HEK293T (cell line): Measurements from ENCODE around the gene ACOT7.

ENCODE experiments used
- CTCF ChIA-PET: fragments of 350-600 bp; formaldehyde crosslinking; extraction: SDS; loops from one replicate; lab custom pipeline; 2021; ENCODE audit warnings: antibody characterized with exemption, inconsistent platforms; lab: Yijun Ruan, JAX
- POLR2A ChIA-PET: fragments of 350-600 bp; formaldehyde crosslinking; extraction: SDS; loops from one replicate; lab custom pipeline; 2020; ENCODE audit warnings: antibody characterized with exemption, inconsistent platforms; lab: Yijun Ruan, JAX
- DNase-seq: peaks from one replicate; pipeline ENCODE4 v3.0.0; 2012; ENCODE audit warnings: mixed read lengths; ENCODE audit errors: extremely low spot score
- ARNT ChIP-seq: fragments of 450-650 bp; IDR thresholded peaks from 2 replicates; pipeline ENCODE4 v1.6.1; 2017; ENCODE audit warnings: mild to moderate bottlenecking
- BHLHE40 ChIP-seq: fragments of 450-650 bp; IDR thresholded peaks from 2 replicates; pipeline ENCODE4 v1.6.1; 2016; ENCODE audit warnings: mild to moderate bottlenecking, moderate library complexity, borderline replicate concordance
- CTBP1 ChIP-seq: fragments of 450-650 bp; IDR thresholded peaks from 2 replicates; pipeline ENCODE4 v1.6.1; 2016; ENCODE audit warnings: borderline replicate concordance
- ELF4 ChIP-seq: fragments of 450-650 bp; IDR thresholded peaks from 2 replicates; pipeline ENCODE4 v1.6.1; 2017; ENCODE audit warnings: antibody characterized with exemption
- FOXA1 ChIP-seq: fragments of 450-650 bp; IDR thresholded peaks from 2 replicates; pipeline ENCODE4 v1.6.1; 2016; ENCODE audit warnings: mild to moderate bottlenecking
- FOXK2 ChIP-seq: fragments of 450-650 bp; IDR thresholded peaks from 2 replicates; pipeline ENCODE4 v1.6.1; 2016; ENCODE audit warnings: mild to moderate bottlenecking
- FOXM1 ChIP-seq: fragments of 450-650 bp; IDR thresholded peaks from 2 replicates; pipeline ENCODE4 v1.6.1; 2017; ENCODE audit warnings: mild to moderate bottlenecking, borderline replicate concordance
- HDGF ChIP-seq: fragments of 450-650 bp; IDR thresholded peaks from 2 replicates; pipeline ENCODE4 v1.6.1; 2017; ENCODE audit warnings: antibody characterized with exemption, borderline replicate concordance
- L3MBTL2 ChIP-seq: fragments of 450-650 bp; conservative IDR thresholded peaks from 2 replicates; pipeline ENCODE4 v1.6.1; 2016; ENCODE audit warnings: mild to moderate bottlenecking
- LEF1 ChIP-seq: fragments of 450-650 bp; IDR thresholded peaks from 2 replicates; pipeline ENCODE4 v1.6.1; 2017; ENCODE audit warnings: mild to moderate bottlenecking, borderline replicate concordance
- NFRKB ChIP-seq: fragments of 450-650 bp; IDR thresholded peaks from 2 replicates; pipeline ENCODE4 v1.6.1; 2016; ENCODE audit warnings: mild to moderate bottlenecking, moderate library complexity
- SP1 ChIP-seq: fragments of 450-650 bp; IDR thresholded peaks from 2 replicates; pipeline ENCODE4 v1.6.1; 2017
- SUZ12 ChIP-seq: fragments of 450-650 bp; IDR thresholded peaks from 2 replicates; pipeline ENCODE4 v1.6.1; 2016; ENCODE audit warnings: mild to moderate bottlenecking
- TARDBP ChIP-seq: fragments of 450-650 bp; IDR thresholded peaks from 2 replicates; pipeline ENCODE4 v1.6.1; 2016
- ZNF384 ChIP-seq: fragments of 450-650 bp; IDR thresholded peaks from 2 replicates; pipeline ENCODE4 v1.6.1; 2016
- TF ChIP-seq, protein P1 (sequence below): fragments of 450-650 bp; IDR thresholded peaks from 2 replicates; pipeline ENCODE4 v1.6.1; 2016

ACOT7 gene

DNA sequence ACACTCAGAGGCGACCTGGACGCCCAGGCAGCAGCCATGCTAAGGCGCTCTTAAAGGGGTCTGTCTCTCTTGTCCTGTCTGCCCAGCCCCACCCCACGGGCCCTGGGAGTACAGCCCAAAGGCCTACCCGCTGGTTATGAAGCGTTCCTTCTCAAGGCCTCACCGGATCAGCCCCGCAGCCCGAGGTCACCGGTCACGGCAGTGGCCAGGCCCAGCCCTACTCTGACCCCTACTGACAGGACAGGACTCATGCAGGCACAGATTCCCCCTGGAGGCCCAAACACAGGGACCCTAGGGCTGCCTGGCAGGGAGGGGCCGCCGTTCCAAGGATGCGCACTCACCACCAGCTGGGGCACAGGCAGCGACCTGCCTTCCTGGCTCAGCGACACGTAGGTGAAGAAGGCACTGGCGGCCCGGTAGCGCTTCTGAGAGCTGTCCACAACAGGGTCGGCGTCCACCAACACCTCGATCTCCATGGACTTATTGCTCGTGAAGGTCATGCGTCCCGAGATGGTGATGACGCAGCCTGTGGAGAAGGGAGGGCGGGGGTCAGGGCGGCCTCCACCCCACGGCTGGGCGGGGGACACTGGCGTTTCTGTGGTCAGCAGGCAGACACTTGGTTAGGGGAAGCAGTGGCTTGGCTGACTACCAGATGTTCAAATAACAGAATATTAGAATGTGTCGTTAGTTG is 112.7 kb downstream of the ACOT7 start:
- TF ChIP-seq FOXM1 (no peak), LEF1 (no peak), ZNF384 (no peak), SP1 (no peak), BHLHE40 (no peak), FOXA1 (no peak), SUZ12 (no peak), ELF4 (no peak), FOXK2 (no peak), NFRKB (no peak), HDGF (no peak), L3MBTL2 (no peak), ARNT (no peak), TARDBP (no peak)
- TF ChIP-seq, protein P1, sequence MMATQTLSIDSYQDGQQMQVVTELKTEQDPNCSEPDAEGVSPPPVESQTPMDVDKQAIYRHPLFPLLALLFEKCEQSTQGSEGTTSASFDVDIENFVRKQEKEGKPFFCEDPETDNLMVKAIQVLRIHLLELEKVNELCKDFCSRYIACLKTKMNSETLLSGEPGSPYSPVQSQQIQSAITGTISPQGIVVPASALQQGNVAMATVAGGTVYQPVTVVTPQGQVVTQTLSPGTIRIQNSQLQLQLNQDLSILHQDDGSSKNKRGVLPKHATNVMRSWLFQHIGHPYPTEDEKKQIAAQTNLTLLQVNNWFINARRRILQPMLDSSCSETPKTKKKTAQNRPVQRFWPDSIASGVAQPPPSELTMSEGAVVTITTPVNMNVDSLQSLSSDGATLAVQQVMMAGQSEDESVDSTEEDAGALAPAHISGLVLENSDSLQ = no peak
- no peak for DNase-seq
- ChIA-PET CTCF (interaction anchor here (2.0 kb wide), 1 partner anchor 34 kb away, joined by 12 read pairs; no protein-coding TSS in a partner anchor), POLR2A (no interaction called here)

DNA sequence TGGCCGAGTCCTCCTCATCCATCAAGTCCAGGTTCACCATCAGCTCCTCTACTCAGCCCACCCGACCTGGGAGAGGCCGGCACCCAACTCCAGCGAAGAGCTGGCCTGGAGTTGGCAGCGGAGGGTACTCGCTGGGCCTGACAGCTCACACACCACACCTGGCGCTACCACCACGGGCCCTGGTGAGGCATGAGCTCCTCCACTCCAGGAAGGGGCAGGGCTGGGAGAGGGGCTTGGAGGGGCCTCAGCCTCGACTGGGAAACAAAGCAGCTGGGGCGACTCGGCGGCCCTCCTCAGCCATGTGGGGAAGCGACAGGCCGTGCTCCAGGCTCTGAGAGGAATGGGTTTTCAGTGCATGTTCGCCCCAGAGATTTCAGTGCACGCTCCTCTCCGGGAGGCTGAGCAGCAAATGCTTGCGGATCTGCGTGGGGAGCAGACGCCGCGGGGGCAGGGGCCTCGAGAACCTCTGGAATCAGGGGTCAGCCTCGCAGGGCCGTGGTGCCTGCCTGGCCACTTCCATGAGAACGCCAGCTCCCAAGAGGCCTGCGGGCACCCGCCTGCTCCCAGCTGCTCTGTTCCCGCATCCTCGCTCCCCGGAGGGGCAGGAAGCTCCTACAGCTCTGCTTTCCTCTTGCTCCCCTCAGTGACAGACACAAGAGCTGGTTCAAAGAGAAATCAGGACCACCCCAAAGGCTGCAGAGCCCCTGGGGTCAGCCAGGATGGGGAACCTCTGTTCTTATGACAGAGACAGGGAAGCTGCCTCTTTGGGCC is 113.8 kb downstream of the ACOT7 start:
- no peak for DNase-seq
- no peak for TF ChIP-seq ARNT
- ChIA-PET POLR2A (no interaction called here), CTCF (interaction anchor here (1.2 kb wide), 1 partner anchor 33 kb away, joined by 6 read pairs; no protein-coding TSS in a partner anchor)

DNA sequence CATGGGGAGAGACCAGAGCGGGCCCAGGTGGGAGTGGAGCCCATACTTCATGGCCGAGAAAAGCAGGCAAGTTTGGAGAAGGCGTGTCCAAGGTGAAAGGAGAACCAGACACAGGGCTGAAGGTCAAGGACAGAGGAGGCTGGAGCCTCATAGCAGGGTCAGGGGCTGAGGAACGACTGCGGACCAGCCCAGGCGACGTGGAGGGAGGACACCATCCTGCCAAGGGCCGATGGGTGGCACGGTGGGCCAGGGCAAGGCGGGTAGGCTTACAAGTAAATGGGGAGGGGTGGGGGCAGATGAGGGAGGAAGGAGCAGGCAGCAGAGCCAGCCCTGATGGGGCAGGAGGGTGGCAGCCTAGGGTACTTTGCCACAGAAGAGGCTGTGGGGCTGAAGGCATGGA is 114.5 kb downstream of the ACOT7 start:
- ChIA-PET POLR2A (no interaction called here), CTCF (interaction anchor here (1.2 kb wide), 1 partner anchor 32 kb away, joined by 6 read pairs; no protein-coding TSS in a partner anchor)
- TF ChIP-seq ARNT (no peak), ELF4 (no peak), FOXM1 (no peak), CTBP1 (no peak), FOXK2 (no peak), FOXA1 (no peak), SP1 (no peak), L3MBTL2 (no peak), SUZ12 (no peak), BHLHE40 (no peak), TARDBP (no peak), NFRKB (no peak), HDGF (no peak), LEF1 (no peak), ZNF384 (no peak)
- TF ChIP-seq, protein P1 = no peak
- no peak for DNase-seq

DNA sequence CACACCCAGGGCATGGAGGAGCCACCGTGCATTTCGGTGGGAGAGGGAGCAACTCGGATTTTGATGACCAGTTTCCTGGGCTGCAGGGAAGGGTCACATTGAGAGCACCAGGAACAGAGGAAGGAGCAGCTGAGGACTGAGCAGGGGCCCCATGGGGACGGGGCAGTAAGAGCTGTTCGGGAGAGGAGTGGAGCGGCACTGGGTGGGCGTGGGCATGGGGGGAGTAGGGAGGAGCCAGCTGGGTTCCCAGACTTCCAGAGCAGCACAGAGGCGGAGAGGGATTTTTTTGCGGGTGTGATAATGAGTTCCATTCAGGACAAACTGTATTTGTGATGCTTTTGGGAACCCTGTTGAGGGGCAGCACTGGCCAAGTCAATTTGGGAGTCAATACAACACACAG is 115.3 kb downstream of the ACOT7 start:
- no peak for TF ChIP-seq ELF4
- TF ChIP-seq L3MBTL2 = no peak
- TF ChIP-seq LEF1 = no peak
- no peak for TF ChIP-seq FOXM1
- TF ChIP-seq SP1 = no peak
- TF ChIP-seq SUZ12 = no peak
- TF ChIP-seq ZNF384 = no peak
- no peak for TF ChIP-seq NFRKB
- TF ChIP-seq CTBP1 = no peak
- TF ChIP-seq TARDBP = no peak
- no peak for TF ChIP-seq HDGF
- TF ChIP-seq FOXK2 = no peak
- TF ChIP-seq, protein P1 = no peak
- TF ChIP-seq ARNT = no peak
- no peak for TF ChIP-seq FOXA1
- POLR2A ChIA-PET = no interaction called here
- CTCF ChIA-PET = no interaction called here
- DNase-seq = no peak

DNA sequence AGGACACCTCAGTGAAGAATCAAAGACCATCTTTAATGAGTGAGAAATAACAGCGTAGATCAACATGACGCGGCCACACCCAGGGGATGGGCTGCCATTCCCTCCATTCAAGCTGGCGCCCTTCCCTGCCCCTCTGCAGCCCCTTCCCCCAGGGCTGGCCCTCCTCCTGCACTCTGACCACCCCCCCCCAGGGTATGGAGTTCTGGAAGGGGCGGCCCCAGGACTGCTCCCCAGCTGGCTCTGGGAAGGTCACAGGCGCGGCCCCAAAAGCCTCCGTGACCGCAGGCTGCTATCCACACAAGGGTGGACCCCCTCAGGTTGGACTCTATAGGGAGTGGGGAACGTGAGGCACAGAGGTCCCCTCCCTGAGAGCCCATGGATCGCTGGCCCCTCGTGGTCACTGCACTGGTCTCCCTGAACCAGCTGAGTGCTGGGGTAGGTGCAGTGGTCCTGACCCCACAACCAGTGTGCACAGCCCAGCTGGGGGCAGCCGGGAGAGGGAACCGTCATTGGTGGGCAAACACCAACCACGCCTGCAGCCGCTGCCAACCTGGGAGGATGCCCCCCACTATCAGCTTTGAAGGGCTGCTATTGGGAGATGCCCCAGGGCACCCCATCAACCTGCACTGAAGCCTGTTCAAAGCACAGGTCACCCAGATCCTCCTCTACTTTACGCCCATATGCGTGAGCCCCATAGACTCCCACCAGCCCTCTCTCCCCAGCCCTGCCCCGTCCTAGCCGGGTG is 116.6 kb downstream of the ACOT7 start:
- no peak for TF ChIP-seq FOXA1
- no peak for TF ChIP-seq ZNF384
- TF ChIP-seq CTBP1 = no peak
- TF ChIP-seq ELF4 = no peak
- TF ChIP-seq ARNT = no peak
- no peak for TF ChIP-seq HDGF
- no peak for TF ChIP-seq SUZ12
- TF ChIP-seq NFRKB = no peak
- no peak for TF ChIP-seq TARDBP
- no peak for TF ChIP-seq FOXK2
- TF ChIP-seq BHLHE40 = no peak
- no peak for TF ChIP-seq SP1
- TF ChIP-seq L3MBTL2 = no peak
- TF ChIP-seq, protein P1 = no peak
- TF ChIP-seq FOXM1 = no peak
- no peak for TF ChIP-seq LEF1
- ChIA-PET POLR2A (no interaction called here), CTCF (interaction anchor here (0.9 to 1.6 kb wide), 2 partner anchors 31 to 32 kb away, joined by 3 to 4 read pairs; no protein-coding TSS in a partner anchor)
- no peak for DNase-seq
